A673 (cell line): ENCODE measurements around the gene PLCG2.

Experiments used
- EZH2 ChIP-seq: fragments of 200-600 bp; sonication (generic); IDR thresholded peaks from 2 replicates; pipeline ENCODE4 v1.6.1; 2017; ENCODE audit warnings: borderline replicate concordance, low read depth, mild to moderate bottlenecking, mixed read lengths, antibody characterized with exemption, low read length; ENCODE audit not compliant: poor library complexity, severe bottlenecking
- TF ChIP-seq, protein P1 (sequence below): fragments of 300-800, 200-600 bp; sonication (generic); conservative IDR thresholded peaks from 2 replicates; pipeline ENCODE4 v1.5.1; 2017; ENCODE audit warnings: low read depth, mild to moderate bottlenecking, antibody characterized with exemption, low read length, moderate library complexity, mixed read lengths

DNA sequence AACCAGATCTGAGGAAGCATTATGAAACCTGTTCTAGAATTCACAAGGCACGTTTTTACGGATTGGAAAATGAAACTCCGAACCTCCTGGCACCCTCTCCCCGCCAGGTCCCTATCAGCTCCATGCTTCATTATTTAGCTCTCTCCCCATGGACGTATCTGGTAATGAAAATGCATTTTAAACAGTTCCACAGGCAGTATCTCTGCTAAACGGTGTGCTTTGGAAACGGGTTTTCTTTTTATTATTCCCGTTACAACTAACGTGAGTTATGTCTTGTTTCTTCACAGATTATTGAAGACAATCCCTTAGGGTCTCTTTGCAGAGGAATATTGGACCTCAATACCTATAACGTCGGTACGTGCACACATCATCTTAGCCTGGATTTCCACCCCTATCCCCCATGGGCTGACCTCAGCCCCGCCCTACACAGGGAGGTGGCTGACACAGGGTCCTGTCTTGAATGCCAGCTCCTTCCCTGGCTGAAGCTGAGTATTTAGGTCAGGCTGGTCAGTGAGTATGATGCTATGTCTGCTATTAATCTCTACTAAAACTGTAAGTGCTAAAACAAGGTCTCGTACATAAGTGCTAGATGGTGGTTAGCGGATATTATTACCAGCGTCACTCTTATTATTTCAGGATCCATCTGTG lies 149.3 kb downstream of the PLCG2 start:
- TF ChIP-seq, protein P1, sequence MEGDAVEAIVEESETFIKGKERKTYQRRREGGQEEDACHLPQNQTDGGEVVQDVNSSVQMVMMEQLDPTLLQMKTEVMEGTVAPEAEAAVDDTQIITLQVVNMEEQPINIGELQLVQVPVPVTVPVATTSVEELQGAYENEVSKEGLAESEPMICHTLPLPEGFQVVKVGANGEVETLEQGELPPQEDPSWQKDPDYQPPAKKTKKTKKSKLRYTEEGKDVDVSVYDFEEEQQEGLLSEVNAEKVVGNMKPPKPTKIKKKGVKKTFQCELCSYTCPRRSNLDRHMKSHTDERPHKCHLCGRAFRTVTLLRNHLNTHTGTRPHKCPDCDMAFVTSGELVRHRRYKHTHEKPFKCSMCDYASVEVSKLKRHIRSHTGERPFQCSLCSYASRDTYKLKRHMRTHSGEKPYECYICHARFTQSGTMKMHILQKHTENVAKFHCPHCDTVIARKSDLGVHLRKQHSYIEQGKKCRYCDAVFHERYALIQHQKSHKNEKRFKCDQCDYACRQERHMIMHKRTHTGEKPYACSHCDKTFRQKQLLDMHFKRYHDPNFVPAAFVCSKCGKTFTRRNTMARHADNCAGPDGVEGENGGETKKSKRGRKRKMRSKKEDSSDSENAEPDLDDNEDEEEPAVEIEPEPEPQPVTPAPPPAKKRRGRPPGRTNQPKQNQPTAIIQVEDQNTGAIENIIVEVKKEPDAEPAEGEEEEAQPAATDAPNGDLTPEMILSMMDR = no peak
- no peak for TF ChIP-seq EZH2
